Subcutaneous adipose tissue (tissue), 4 donors: ENCODE measurements around the gene SUGCT. TPM values are rescaled to one million over a fixed set of nuclear protein-coding genes. Genes with fewer than 3 reads are reported as not detected.

ENCODE experiments used
- CTCF ChIP-seq: fragments of 450-650 bp; IDR thresholded peaks from one replicate; pipeline ENCODE4 v1.5.1; 2016; ENCODE audit warnings: low read depth, mild to moderate bottlenecking, control low read depth, antibody characterized with exemption, moderate library complexity
- total RNA-seq, 4 donors: library from RNA; depleted of rRNA; stranded (reverse); fragments of >200 nt; gene quantifications; one replicate each; pipeline ENCODE4 v1.1.0, GENCODE V29; 2016

The SUGCT gene
- total RNA-seq, 4 donors from 2014 or later = 1.1 to 3.1 (median 1.8) TPM

GRCh38 chr7:40267583-40267982 is 132.8 kb downstream of the SUGCT start:
- no peak for TF ChIP-seq CTCF

- TF ChIP-seq CTCF = no peak
Measured at GRCh38 chr7:40276061-40276460, 141.3 kb downstream of the SUGCT start.

- no peak for TF ChIP-seq CTCF
Measured at GRCh38 chr7:40279991-40280390, 145.2 kb downstream of the SUGCT start.

GRCh38 chr7:40282858-40283257 is 148.1 kb downstream of the SUGCT start:
- TF ChIP-seq CTCF = no peak

GRCh38 chr7:40283391-40283790 is 148.6 kb downstream of the SUGCT start:
- TF ChIP-seq CTCF = no peak

GRCh38 chr7:40288827-40289226 is 154.0 kb downstream of the SUGCT start:
- TF ChIP-seq CTCF = no peak

GRCh38 chr7:40297741-40298311 is 163.0 kb downstream of the SUGCT start:
- no peak for TF ChIP-seq CTCF
